ENCODE data around the gene MCM9. TPM values are rescaled to one million over a fixed set of nuclear protein-coding genes. Genes with fewer than 3 reads are reported as not detected.

MCM9 gene
- polyA plus RNA-seq, 2 of the 4 experiments (the other 2 are of a cell fraction): 5.1 to 5.4 TPM

DNA sequence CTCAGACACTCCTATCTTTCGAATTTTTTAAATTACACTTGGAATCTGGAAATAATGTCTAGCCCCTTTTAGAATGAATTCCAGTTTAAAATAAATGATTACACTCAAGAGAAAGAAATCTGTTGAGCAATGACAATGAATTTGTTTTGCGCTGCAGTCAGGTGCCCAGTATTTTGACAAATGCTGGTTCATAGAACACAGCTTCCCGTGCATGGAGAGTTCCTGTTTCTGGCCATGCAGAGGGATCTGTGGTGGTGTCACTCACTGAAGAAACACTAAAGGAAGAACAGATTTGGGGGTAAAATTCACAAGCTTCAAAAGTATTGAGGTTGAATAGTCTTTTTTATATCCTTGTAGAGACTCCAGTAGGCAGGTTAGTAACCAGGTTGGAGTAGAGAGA, 170.2 kb downstream of the MCM9 start:
- no peak overlapping the region for H3K4me2 ChIP-seq
- no peaks in the 10 kb centered on the region for H3K4me1 ChIP-seq
- TF ChIP-seq ESRRA (IDR thresholded peaks at IDR 0.05; ENCODE audit: borderline replicate concordance, low read length) (no peak), MAFK (IDR thresholded peaks at IDR 0.05; ENCODE audit: partially characterized antibody) (no peak), BHLHE40 (IDR thresholded peaks at IDR 0.05; ENCODE audit: low read depth, low read length) (no peak), EHF (CRISPR knock-in tag; IDR thresholded peaks at IDR 0.05) (no peak), CHD2 (IDR thresholded peaks at IDR 0.05; ENCODE audit: low read length, partially characterized antibody) (no peak), POLR2A (IDR thresholded peaks at IDR 0.05; ENCODE audit: low read length) (no peak), TP53 (CRISPR knock-in tag; IDR thresholded peaks at IDR 0.05) (no peak), MAZ (IDR thresholded peaks at IDR 0.05; ENCODE audit: borderline replicate concordance, low read depth, low read length) (no peak), CBX2 (IDR thresholded peaks at IDR 0.05; ENCODE audit: borderline replicate concordance, low read depth) (no peak), GATA3 (IDR thresholded peaks at IDR 0.05; ENCODE audit: borderline replicate concordance) (no peak), KDM1A (IDR thresholded peaks at IDR 0.05; ENCODE audit: low read depth) (no peak), FOSB (CRISPR knock-in tag; IDR thresholded peaks at IDR 0.05) (no peak)
- TF ChIP-seq, protein P1, sequence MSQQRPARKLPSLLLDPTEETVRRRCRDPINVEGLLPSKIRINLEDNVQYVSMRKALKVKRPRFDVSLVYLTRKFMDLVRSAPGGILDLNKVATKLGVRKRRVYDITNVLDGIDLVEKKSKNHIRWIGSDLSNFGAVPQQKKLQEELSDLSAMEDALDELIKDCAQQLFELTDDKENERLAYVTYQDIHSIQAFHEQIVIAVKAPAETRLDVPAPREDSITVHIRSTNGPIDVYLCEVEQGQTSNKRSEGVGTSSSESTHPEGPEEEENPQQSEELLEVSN (IDR thresholded peaks at IDR 0.05; ENCODE audit: borderline replicate concordance, low read depth): no peak
- TF ChIP-seq, protein P2, sequence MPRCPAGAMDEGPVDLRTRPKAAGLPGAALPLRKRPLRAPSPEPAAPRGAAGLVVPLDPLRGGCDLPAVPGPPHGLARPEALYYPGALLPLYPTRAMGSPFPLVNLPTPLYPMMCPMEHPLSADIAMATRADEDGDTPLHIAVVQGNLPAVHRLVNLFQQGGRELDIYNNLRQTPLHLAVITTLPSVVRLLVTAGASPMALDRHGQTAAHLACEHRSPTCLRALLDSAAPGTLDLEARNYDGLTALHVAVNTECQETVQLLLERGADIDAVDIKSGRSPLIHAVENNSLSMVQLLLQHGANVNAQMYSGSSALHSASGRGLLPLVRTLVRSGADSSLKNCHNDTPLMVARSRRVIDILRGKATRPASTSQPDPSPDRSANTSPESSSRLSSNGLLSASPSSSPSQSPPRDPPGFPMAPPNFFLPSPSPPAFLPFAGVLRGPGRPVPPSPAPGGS (IDR thresholded peaks at IDR 0.05): no peak
- TF ChIP-seq, protein P3, sequence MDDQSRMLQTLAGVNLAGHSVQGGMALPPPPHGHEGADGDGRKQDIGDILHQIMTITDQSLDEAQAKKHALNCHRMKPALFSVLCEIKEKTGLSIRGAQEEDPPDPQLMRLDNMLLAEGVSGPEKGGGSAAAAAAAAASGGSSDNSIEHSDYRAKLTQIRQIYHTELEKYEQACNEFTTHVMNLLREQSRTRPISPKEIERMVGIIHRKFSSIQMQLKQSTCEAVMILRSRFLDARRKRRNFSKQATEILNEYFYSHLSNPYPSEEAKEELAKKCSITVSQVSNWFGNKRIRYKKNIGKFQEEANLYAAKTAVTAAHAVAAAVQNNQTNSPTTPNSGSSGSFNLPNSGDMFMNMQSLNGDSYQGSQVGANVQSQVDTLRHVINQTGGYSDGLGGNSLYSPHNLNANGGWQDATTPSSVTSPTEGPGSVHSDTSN (IDR thresholded peaks at IDR 0.05): no peak
- TF ChIP-seq, protein P4, sequence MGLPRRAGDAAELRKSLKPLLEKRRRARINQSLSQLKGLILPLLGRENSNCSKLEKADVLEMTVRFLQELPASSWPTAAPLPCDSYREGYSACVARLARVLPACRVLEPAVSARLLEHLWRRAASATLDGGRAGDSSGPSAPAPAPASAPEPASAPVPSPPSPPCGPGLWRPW (IDR thresholded peaks at IDR 0.05): no peak
- ChIA-PET CTCF (no interaction called here), POLR2A (no interaction called here)
- WGBS (ENCODE audit: missing lambda C conversion rate): 48% methylated on average over 3 of the region's 3 CpGs
- no peaks in the 10 kb centered on the region for H3K9me3 ChIP-seq
- no peak for DNase-seq (ENCODE audit: low read depth in 1 of 2, low spot score in 1 of 2)
- ATAC-seq: no peak
- no peak overlapping the region for H3K4me3 ChIP-seq
- no peak for FAIRE-seq
- H3K27ac ChIP-seq: no peak overlapping the region

Other genes starting within 250 kb of the MCM9 start
- gene ASF1A, start 41.0 kb downstream of the MCM9 start, polyA plus RNA-seq (2011; rRNA removed): 15.9 and 24.6 TPM in 2 replicates
- gene ASF1A, start 41.0 kb downstream of the MCM9 start, polyA plus RNA-seq (2017; fragmentation: RNase III; extraction: RNeasy Plus Mini Kit Qiagen cat#74134 plus additional on column Dnase treatment): 11.8 to 13.1 TPM (median 12.2 TPM) in 3 replicates
- gene FAM184A, start 143.5 kb upstream of the MCM9 start, polyA plus RNA-seq (2011; rRNA removed): 0.03 and 0.06 TPM in 2 replicates
- 0.03 TPM in 1 of 3 replicates, not detected in the others for gene FAM184A, start 143.5 kb upstream of the MCM9 start, polyA plus RNA-seq (2017; fragmentation: RNase III; extraction: RNeasy Plus Mini Kit Qiagen cat#74134 plus additional on column Dnase treatment)

Data from A549 (cell line).